ENCODE measurements around the gene PKIG.

Gene PKIG

GRCh38 chr20:44597516-44597915, 15.1 kb downstream of the PKIG start:
- DNase-seq = no peak

GRCh38 chr20:44597930-44598329, 15.6 kb downstream of the PKIG start:
- DNase-seq = no peak

GRCh38 chr20:44598423-44599305, 16.3 kb downstream of the PKIG start:
- DNase-seq = peak; percentile 51

- no peak for DNase-seq
Observed at GRCh38 chr20:44599715-44600114, 17.3 kb downstream of the PKIG start.

- no peak for DNase-seq
Observed at GRCh38 chr20:44600301-44600700, 17.9 kb downstream of the PKIG start.

GRCh38 chr20:44600758-44601201, 18.4 kb downstream of the PKIG start:
- DNase-seq = no peak

- no peak for DNase-seq
Observed at GRCh38 chr20:44601236-44601671, 18.9 kb downstream of the PKIG start.

GRCh38 chr20:44601801-44602204, 19.4 kb downstream of the PKIG start:
- no peak for DNase-seq

GRCh38 chr20:44603327-44603726, 20.9 kb downstream of the PKIG start:
- DNase-seq = no peak

GRCh38 chr20:44606725-44607441, 24.5 kb downstream of the PKIG start:
- no peak for DNase-seq

GRCh38 chr20:44609006-44609515, 26.7 kb downstream of the PKIG start:
- DNase-seq = peak; percentile 62

GRCh38 chr20:44609516-44610312, 27.3 kb downstream of the PKIG start:
- DNase-seq = peak; percentile 94

GRCh38 chr20:44610313-44610962, 28.1 kb downstream of the PKIG start:
- DNase-seq = no peak

GRCh38 chr20:44613575-44613974, 31.2 kb downstream of the PKIG start:
- DNase-seq = no peak

- DNase-seq = no peak
Observed at GRCh38 chr20:44614525-44614924, 32.1 kb downstream of the PKIG start.

- peak; percentile 43 for DNase-seq
Observed at GRCh38 chr20:44615169-44615791, 32.9 kb downstream of the PKIG start.

GRCh38 chr20:44615876-44616603, 33.7 kb downstream of the PKIG start:
- DNase-seq = no peak

GRCh38 chr20:44616604-44616964, 34.2 kb downstream of the PKIG start:
- DNase-seq = no peak

- DNase-seq = no peak
Observed at GRCh38 chr20:44618318-44618731, 35.9 kb downstream of the PKIG start.

- no peak for DNase-seq
Observed at GRCh38 chr20:44619294-44619693, 36.9 kb downstream of the PKIG start.

- DNase-seq = no peak
Observed at GRCh38 chr20:44620030-44620429, 37.7 kb downstream of the PKIG start.

Data from islet precursor cell (in vitro differentiated cells).